IPS DF 4.7 (cell line): Measurements from ENCODE around the gene TNXB.
"Not testable (repeated sequence)": the region's sequence is repeated elsewhere in the genome, so short reads cannot be mapped to it uniquely, and the experiment has no call there.

ENCODE experiments used
- DNase-seq: peaks from one replicate; pipeline ENCODE4 v3.0.0-alpha.2; 2013; ENCODE audit warnings: low spot score; ENCODE audit errors: extremely low read depth

The TNXB gene

GRCh38 chr6:32111424-32112066 lies 2.4 kb upstream of the TNXB start:
- no peak for DNase-seq

GRCh38 chr6:32110632-32111031 lies 1.5 kb upstream of the TNXB start:
- DNase-seq = no peak

GRCh38 chr6:32109765-32110160 lies 625 bp upstream of the TNXB start:
- DNase-seq = no peak

- DNase-seq = no peak
Observed at GRCh38 chr6:32108727-32109113, 418 bp downstream of the TNXB start.

GRCh38 chr6:32108094-32108627 lies 977 bp downstream of the TNXB start:
- no peak for DNase-seq

GRCh38 chr6:32107406-32107805 lies 1.7 kb downstream of the TNXB start:
- DNase-seq = no peak

GRCh38 chr6:32105433-32105832 lies 3.7 kb downstream of the TNXB start:
- no peak for DNase-seq

- DNase-seq = no peak
Observed at GRCh38 chr6:32102255-32102654, 6.9 kb downstream of the TNXB start.

- not testable (repeated sequence) for DNase-seq
Observed at GRCh38 chr6:32100251-32100650, 8.9 kb downstream of the TNXB start.

GRCh38 chr6:32097364-32097763 lies 11.8 kb downstream of the TNXB start:
- no peak for DNase-seq

- no peak for DNase-seq
Observed at GRCh38 chr6:32096394-32097258, 12.5 kb downstream of the TNXB start.

GRCh38 chr6:32096087-32096393 lies 13.1 kb downstream of the TNXB start:
- no peak for DNase-seq

- no peak for DNase-seq
Observed at GRCh38 chr6:32095338-32096086, 13.6 kb downstream of the TNXB start.

GRCh38 chr6:32092760-32093497 lies 16.2 kb downstream of the TNXB start:
- no peak for DNase-seq

GRCh38 chr6:32089082-32089828 lies 19.9 kb downstream of the TNXB start:
- no peak for DNase-seq

GRCh38 chr6:32088487-32089049 lies 20.6 kb downstream of the TNXB start:
- DNase-seq = no peak

GRCh38 chr6:32087574-32088486 lies 21.3 kb downstream of the TNXB start:
- DNase-seq = peak; percentile 49

GRCh38 chr6:32086661-32087573 lies 22.2 kb downstream of the TNXB start:
- no peak for DNase-seq
